Jurkat, Clone E6-1 (cell line): Measurements from ENCODE around the gene MSL3B.

ENCODE experiments used
- DNase-seq: peaks from one replicate; pipeline ENCODE4 v3.0.0-alpha.2; 2011; ENCODE audit warnings: low read depth, low spot score
- H3K4me3 ChIP-seq: 2 replicates; pipeline ENCODE4 v1.5.1; 2011; ENCODE audit warnings: mild to moderate bottlenecking, low read length, control low read depth, moderate library complexity

MSL3B gene

GRCh38 chr2:233854241-233854981 is 13.8 kb downstream of the MSL3B start, which contains the start of gene HJURP:
HJURP (minus strand) TSS chr2:233854535; CDS start chr2:233854500, 35 bp downstream.
- peak within 1 kb of the TSS; percentile 92 for H3K4me3 ChIP-seq
- peak; percentile 95 for DNase-seq

GRCh38 chr2:233853883-233854240 is 14.3 kb downstream of the MSL3B start:
- DNase-seq: no peak
- H3K4me3 ChIP-seq: peak overlapping the region; percentile 92

- DNase-seq: no peak
- H3K4me3 ChIP-seq: peak overlapping the region; percentile 92
These were observed 14.8 kb downstream of the MSL3B start for GRCh38 chr2:233853353-233853752.

GRCh38 chr2:233852056-233852455 is 16.1 kb downstream of the MSL3B start:
- no peak overlapping the region for H3K4me3 ChIP-seq
- no peak for DNase-seq

- DNase-seq: no peak
- H3K4me3 ChIP-seq: no peak overlapping the region
These were observed 17.0 kb downstream of the MSL3B start for GRCh38 chr2:233851169-233851568.

- DNase-seq: no peak
- no peak overlapping the region for H3K4me3 ChIP-seq
These were observed 17.4 kb downstream of the MSL3B start for GRCh38 chr2:233850745-233851144.

GRCh38 chr2:233849607-233850271 is 18.4 kb downstream of the MSL3B start:
- no peak for DNase-seq
- H3K4me3 ChIP-seq: no peak overlapping the region

- DNase-seq: no peak
- H3K4me3 ChIP-seq: no peak overlapping the region
These were observed 19.9 kb downstream of the MSL3B start for GRCh38 chr2:233848276-233848675.

- DNase-seq: no peak
These were observed 20.8 kb downstream of the MSL3B start for GRCh38 chr2:233847248-233847898.

GRCh38 chr2:233846387-233847247 is 21.6 kb downstream of the MSL3B start:
- no peak overlapping the region for H3K4me3 ChIP-seq
- DNase-seq: no peak

More at GRCh38 chr2:233847248-233847898, 20.8 kb downstream of the MSL3B start:
- no peak overlapping the region for H3K4me3 ChIP-seq

- DNase-seq: no peak
These were observed 22.7 kb downstream of the MSL3B start for GRCh38 chr2:233845301-233846060.

GRCh38 chr2:233844836-233845235 is 23.4 kb downstream of the MSL3B start:
- DNase-seq: no peak
- no peak overlapping the region for H3K4me3 ChIP-seq

More at GRCh38 chr2:233845301-233846060, 22.7 kb downstream of the MSL3B start:
- H3K4me3 ChIP-seq: no peak overlapping the region

GRCh38 chr2:233844064-233844807 is 23.9 kb downstream of the MSL3B start:
- no peak for DNase-seq
- H3K4me3 ChIP-seq: no peak overlapping the region

GRCh38 chr2:233841183-233841582 is 27.0 kb downstream of the MSL3B start:
- no peak overlapping the region for H3K4me3 ChIP-seq
- no peak for DNase-seq

- no peak overlapping the region for H3K4me3 ChIP-seq
- no peak for DNase-seq
These were observed 27.7 kb downstream of the MSL3B start for GRCh38 chr2:233840520-233840919.

- H3K4me3 ChIP-seq: no peak overlapping the region
- no peak for DNase-seq
These were observed 28.8 kb downstream of the MSL3B start for GRCh38 chr2:233839447-233839820.

GRCh38 chr2:233838726-233839446 is 29.3 kb downstream of the MSL3B start:
- DNase-seq: no peak
- H3K4me3 ChIP-seq: no peak overlapping the region
